HUDEP-2 (cell line): ENCODE measurements around the gene SPAG7.
A peak's percentile ranks its signal among the peaks of the same experiment; 100 is the strongest.

Source experiments
- DNase-seq, 76 experiments: peaks; one replicate each; lab custom pipeline; 2025; ENCODE audit not compliant: unreplicated experiment in 76 of 76; lab: John Stamatoyannopoulos, UW

SPAG7 gene, protein sequence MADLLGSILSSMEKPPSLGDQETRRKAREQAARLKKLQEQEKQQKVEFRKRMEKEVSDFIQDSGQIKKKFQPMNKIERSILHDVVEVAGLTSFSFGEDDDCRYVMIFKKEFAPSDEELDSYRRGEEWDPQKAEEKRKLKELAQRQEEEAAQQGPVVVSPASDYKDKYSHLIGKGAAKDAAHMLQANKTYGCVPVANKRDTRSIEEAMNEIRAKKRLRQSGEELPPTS

DNA sequence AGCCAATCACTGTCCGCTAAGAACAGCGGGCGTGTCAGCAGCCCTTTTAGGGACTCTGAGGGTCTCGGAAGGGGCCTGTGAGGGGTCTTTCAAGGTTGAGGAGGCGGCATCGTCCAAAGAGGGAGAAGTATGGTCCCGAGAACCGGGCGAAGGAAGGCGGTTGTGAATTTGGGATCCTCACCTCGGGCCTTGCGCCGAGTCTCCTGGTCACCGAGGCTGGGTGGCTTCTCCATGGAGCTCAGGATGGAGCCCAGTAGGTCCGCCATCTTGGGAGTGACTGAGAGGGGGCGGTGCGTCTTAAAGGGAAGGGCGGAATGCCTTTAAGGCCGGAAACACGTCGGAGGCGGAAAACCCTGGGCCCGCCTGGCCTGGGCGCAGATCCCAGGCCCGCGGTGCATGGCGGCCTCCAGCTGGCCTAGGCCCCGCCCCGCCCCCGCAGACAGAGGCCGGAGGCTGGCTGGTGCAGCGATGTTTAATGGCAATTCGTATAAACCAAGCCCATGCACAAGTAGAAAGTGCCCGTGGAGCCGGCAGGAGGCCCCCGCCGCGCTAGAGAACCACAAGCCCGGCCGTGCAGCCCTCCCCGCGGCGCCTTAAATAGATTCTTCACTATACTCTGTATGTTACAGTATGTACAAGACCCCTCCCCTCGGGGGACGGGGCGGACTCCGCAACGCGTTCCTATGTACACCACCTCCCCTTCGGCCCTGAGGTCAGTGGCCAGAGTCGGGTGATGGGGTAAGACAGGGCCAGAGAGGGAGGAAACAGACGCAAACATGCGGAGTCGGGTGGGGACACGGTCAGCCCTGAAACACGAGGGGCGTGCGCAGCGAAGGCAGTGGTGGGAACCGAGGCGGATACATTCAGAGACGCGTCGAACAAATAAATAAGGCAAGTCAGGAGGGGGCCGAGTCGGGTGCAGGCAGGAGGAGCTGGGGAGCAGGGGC is at the start of gene SPAG7:
Gene SPAG7 (minus strand): TSS at position 279 of the 947 bp plus-strand sequence. CDS start 13 bp downstream, at position 266.
- peak in 75 of 76 experiments; percentile 52 to 98 (median 89) for DNase-seq

DNA sequence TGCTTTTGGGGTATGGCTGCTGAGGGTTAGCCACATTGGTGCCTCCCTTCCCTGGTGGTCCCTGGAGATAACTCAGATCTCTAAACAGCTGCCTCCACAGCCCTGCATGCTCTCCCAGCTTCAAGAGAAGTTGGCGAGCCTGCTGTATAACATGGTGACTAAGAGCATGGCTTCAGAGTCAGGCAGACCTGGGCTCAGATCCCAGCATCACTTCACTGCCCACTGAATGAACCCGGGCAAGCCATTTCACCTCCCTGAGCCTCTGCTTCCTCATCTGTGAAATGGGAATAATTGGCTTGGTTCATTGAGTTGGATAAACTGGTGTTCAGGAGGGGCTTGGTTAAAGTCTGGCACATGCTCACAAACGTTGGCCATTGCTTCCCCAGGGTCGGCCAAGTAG is 46.7 kb upstream of the SPAG7 start:
- DNase-seq = no peak

DNA sequence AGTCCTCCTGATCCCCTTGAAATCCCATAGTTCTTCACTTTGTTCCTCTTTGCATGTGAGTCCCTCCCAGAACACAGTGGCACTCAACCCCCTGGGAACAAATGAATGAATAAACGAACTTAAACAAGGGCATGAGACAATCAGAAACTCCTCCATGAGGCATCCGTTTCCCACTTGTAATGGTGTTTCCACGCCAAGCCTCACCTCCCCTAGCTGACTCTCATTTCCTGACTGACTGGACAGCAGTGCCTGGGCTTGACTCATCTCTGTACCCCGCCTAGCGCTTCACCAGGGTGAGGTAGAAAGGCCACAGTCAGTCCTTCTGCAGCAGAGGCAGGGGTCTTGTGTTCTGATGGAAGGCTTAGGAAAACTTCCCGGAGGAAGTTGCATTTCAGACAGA is 44.3 kb upstream of the SPAG7 start:
- DNase-seq = no peak

GRCh38 chr17:5003214-5003867 is 35.7 kb upstream of the SPAG7 start:
- no peak for DNase-seq

GRCh38 chr17:5002121-5002788 is 34.6 kb upstream of the SPAG7 start:
- DNase-seq = no peak

DNA sequence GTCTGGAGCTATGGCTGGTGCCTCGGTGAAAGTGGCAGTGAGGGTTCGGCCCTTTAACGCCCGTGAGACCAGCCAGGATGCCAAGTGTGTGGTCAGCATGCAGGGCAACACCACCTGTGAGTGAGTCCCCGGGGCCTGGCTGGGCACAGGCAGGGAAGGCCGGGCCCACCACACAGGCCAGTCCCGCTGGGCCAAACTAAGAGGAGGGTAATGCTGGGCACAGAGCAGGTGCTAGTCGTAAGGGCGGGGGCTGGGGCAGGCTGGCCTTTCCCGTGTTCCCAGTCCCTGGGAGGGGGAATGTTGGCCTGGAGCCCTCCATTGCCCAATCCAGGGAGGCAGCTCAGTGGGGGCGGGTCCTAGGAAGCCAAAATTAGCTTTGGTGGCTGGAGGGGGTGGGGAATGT is 32.6 kb upstream of the SPAG7 start:
- no peak for DNase-seq

- DNase-seq = no peak
Observed at GRCh38 chr17:4999430-5000093, 31.9 kb upstream of the SPAG7 start.

DNA sequence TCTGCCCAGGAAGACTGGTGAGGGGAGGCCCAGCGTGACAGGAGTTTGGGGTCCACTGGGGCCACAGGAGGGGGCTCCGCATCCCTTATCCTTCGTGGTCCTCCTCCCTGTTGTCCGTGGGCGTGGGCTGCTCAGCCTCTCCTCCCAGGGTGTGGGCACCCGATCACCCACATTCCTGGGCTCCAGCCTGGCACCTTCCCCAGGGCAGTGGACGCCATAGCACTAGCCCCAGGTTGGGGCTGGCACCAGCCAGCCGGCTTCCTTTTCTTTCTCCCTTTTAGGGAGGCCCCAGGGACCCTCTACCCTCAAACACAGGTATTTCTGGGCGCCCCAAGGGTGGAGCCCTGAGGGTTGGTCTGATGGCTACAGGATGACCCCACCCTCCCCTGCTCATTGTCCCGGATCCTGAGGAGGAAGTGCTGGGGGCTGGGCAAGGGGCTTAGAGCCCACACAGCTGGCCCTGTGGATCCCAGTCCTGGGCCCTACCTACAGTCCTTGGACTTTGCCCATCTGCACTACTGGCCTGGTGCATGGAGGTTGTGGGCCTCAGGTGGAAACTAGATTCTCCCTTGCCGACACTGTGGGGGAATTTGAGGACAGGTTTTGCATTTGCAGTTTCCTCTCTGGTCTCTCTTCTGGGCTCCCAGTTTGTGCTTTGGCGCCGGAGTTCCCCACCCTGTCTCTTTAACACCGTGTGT is 31.3 kb upstream of the SPAG7 start:
- DNase-seq = peak in 1 of 76 experiments; percentile 15

GRCh38 chr17:4998027-4998731 is 30.6 kb upstream of the SPAG7 start:
- DNase-seq = peak in 8 of 76 experiments; percentile 5 to 63 (median 42)

- DNase-seq = peak in 74 of 76 experiments; percentile 25 to 98 (median 78)
Observed at GRCh38 chr17:4997302-4998026, 29.8 kb upstream of the SPAG7 start, which contains the start of the genes INCA1 and KIF1C. Gene INCA1 (minus strand): TSS chr17:4997522. CDS start chr17:4994437, 3,085 bp downstream. Gene KIF1C (plus strand): TSS chr17:4997950. CDS start chr17:5000247, 2,297 bp downstream.

DNA sequence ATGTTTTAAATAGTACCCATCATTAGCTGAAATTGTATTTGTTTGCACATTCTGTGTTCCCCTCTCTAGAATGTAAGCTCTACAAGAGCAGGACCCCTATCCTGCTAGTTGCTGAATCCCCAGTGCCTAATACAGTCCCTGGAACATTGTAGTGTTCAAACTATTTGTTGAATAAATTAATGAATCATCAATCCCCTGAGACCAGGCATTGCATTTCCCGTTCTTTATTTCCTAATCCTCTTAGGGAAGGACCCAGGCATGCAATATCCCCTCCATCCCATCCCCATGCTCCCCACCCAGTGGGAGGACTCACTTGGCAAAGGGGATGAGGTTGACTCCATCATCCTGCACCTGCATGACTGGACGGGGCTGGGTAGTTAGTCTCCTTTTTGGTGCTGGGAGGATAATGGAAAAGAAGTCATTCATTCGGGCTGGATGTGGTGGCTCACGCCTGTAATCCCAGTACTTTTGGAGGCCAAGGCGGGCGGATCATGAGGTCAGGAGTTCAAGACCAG is 26.5 kb upstream of the SPAG7 start:
- DNase-seq = no peak

- peak in 2 of 76 experiments; percentile 40 to 46 for DNase-seq
Observed at GRCh38 chr17:4987767-4988567, 20.4 kb upstream of the SPAG7 start.

DNA sequence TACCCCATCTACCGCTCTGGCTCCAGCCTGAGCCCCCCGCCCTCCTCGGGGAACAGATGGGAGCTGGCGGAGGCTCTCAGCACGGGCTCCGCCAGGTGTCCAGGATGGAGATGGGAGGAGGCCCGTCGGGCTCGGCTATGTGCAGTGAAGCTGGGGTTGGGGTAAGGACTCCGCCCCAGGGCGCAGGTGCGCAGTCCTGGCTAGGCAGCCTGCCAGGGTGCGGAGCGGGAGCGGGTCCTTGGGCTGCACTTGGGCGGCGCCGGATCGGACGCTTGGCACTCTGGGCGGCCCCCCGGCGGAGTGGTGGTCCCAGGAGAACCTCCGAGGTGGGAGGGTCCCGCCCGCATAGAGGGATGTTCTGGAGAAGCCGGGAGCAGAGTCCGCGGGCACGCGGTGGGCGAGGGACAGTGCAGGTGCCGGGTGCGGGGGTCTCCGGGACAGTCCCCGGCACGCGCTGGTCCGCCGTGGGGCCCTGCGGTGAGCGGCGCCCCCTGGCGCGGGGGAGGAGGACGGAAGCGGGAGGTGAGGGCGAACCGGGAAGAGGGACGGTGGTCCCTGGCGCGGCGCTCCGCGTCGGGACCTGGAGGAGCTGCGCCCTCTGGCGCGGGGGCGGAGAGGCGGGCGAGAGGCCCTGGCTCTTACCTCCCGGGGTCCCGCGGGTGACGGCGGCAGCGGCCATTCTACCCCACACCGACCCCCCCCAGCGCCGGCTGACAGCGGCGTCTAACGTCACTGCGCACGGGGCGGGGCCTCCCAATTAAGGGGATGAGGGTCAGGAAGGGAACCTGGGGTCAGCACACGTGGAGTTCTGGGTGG is 19.5 kb upstream of the SPAG7 start, which contains the start of gene CAMTA2:
Gene CAMTA2 (minus strand): TSS at position 725 of the 816 bp plus-strand sequence. CDS start 1,453 bp downstream, outside the sequence.
- peak in 66 of 76 experiments; percentile 2 to 78 (median 55) for DNase-seq

GRCh38 chr17:4986403-4986802 is 18.8 kb upstream of the SPAG7 start:
- no peak for DNase-seq

- DNase-seq = no peak
Observed at GRCh38 chr17:4982305-4982704, 14.7 kb upstream of the SPAG7 start.

- DNase-seq = peak in 18 of 76 experiments; percentile 5 to 53 (median 29)
Observed at GRCh38 chr17:4980644-4981216, 13.1 kb upstream of the SPAG7 start.
